Stimulated activated CD4-positive, alpha-beta T cell treated with anti-CD3 and anti-CD28 coated beads, Interleukin-4, amount 100 ng/mL, for 1 hour (primary cell): ENCODE measurements around the gene ARHGAP8.

Experiments
- DNase-seq: peaks from one replicate; pipeline ENCODE4 v3.0.0-alpha.2; 2020

ARHGAP8 gene

GRCh38 chr22:44752285-44753188 lies at the start of gene ARHGAP8:
ARHGAP8 (plus strand) TSS chr22:44752575; CDS start chr22:44786528, 33,953 bp downstream.
- no peak for DNase-seq

DNA sequence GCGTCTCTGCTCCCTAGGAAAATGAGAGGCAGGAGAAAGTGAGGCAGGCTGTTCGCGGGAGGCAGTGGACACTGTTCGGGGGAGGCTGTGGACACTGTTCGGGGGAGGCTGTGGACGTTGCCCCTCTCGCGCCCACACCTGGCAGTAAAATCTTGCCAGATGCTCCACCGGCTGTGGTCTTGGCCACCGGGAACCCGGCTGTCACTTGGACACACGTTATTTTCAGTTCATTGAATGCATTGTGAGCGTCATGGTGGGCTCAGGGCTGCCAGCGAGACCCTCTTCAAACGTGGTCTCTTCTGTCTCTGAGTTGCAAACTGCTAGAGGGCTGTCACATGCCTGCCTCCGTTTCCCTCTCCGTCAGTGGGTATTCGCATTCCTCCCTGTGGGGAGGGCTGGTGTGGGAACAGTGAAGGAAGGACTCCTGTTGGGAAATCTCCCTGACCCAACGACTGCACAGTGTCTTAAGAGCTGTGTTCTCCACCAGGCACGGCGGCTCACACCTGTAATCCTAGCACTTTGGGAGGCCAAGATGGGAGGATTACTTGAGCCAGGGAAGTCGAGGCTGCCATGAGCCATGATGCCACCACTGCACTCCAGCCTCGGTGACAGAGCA lies 49.0 kb upstream of the ARHGAP8 start:
- no peak for DNase-seq

GRCh38 chr22:44704159-44705021 lies 48.0 kb upstream of the ARHGAP8 start:
- no peak for DNase-seq

DNA sequence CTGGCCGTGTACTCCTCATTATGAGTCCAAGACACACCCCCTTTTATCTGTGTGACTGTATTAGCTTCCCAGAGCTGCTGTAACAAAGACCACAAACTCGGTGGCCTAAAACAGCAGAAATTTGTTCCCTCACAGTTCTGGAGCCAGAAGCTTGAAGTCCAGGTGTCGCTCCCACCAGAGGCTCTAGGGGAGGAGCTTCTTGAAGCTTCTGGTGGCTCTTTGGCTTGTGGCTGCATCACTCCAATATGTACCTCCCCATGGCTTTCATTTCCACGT lies 47.4 kb upstream of the ARHGAP8 start:
- DNase-seq, result no peak

- DNase-seq, result no peak
Observed at GRCh38 chr22:44706488-44706887, 45.9 kb upstream of the ARHGAP8 start.

- no peak for DNase-seq
Observed at GRCh38 chr22:44707178-44707577, 45.2 kb upstream of the ARHGAP8 start.

DNA sequence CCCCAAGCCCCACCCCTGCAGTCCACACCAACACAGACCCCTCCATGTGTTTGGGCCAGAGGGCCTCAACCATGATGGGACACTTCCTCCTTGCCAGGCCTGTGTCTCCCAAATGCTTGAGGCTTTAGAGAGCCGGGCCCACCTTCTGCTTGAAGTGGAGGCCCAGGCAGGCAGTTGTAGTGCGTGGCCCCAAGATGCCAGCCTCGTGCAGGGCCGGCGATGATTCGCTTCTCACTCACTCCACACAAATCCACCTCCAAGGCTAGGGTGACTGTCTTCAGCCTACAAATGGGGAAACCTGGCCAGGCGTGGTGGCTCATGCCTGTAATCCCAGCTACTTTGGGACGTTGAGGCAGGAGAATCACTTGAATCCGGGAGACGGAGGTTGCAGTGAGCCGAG lies 44.6 kb upstream of the ARHGAP8 start:
- DNase-seq, result no peak

DNA sequence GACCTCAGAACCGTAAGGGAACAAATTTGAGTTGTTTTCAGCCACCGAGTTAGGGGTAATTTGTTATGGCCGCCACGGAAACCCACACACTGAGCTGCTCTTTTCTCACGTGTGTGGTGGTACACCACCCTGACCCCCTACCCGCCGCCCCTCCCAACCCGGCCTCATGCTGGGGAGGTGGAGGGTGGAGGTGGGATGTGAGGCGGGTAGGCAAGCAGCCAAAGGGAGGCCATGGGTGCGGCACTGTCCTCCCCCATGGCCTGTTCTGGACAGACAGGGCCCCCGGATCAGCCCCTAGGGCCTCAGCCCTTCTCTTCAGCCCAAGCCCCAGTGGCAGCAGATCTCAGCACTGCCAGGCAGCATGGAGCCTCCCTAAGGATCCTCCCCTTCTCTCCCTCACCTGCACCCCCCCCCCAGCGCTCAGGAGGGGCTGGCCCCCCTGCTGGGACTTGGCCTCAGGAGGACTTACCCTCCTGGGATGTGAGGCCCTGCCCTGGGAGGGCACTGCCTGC lies 42.4 kb upstream of the ARHGAP8 start:
- no peak for DNase-seq

DNA sequence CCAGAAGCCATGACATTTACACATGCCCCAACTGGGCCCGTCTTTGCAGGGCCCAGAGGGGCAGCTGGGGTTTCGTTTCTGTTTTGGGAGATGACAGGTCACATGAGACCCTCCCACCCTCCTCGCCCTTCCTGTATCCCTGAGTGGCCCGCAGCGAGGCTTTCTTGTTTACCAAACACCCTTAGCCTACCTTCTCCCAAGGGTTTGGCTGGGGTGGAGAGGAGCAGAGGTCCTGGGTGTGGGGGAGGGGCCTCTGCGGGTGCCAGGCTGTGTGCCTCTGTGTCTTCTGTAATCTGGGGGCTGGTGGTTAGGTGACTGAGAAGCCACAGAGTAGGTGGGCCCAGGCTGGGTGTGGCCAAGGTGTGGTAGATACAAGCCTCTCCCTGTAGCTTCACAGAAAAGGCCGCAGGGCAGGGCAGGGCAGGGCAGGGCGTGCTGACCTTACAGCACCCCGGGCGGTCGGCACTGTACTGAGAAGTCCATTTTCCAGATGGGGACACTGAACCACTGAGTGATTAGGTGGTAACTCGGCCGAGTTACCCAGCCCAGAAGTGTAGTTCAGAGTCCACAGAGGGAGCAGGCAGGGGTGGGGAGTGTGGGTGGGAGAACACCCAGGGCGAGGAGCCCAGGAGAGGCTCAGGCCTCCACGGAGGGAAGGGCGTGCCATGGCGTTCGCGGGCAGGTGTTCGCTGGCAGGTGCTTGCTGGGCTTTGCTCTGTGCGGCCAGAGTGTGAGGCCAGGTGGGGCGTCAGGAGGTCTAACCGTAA lies 41.7 kb upstream of the ARHGAP8 start:
- DNase-seq, result no peak

- no peak for DNase-seq
Observed at GRCh38 chr22:44711241-44711560, 41.2 kb upstream of the ARHGAP8 start.

DNA sequence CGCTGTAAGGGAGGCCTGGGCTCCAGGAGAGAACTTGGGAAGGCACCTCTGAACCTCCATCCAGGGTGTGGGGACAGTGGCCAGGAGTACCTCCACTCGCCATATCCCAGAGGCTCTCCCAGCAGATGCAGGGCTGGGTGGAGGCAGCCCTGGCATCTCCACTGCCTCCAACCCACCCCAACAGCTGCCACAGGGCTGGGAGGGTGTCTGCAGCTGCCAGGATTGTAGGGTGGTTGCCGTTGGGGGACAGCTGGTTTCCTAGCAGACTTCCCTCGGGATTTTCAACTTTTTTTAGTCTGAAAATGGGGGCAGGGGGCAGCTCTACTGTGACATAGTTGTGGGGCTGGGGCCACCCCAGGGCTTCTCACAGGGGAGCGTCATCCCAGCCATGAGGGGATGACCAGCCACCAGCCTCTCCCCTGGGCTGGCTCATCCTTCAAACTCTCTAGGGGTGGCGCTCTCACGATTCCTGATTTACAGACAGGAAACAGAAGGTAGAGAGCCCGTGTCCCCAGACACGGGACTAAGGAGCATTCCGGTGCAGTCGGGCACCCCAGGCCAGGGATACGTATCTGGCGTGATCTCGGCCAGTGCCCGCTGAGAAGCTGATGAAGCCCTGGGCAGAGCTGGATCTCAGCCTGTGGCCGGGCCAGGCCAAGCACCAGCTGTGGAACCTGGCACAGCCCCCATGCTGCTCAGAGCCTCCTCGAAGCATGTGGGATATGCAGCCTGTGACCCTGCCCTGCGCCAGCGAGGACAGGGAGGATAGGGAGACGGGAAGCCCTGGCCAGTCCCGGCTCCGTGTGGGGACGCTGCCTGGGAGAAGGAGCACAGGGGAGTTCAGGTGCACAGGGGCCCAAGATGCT lies 40.5 kb upstream of the ARHGAP8 start:
- DNase-seq, result no peak

- no peak for DNase-seq
Observed at GRCh38 chr22:44712962-44713361, 39.4 kb upstream of the ARHGAP8 start.

DNA sequence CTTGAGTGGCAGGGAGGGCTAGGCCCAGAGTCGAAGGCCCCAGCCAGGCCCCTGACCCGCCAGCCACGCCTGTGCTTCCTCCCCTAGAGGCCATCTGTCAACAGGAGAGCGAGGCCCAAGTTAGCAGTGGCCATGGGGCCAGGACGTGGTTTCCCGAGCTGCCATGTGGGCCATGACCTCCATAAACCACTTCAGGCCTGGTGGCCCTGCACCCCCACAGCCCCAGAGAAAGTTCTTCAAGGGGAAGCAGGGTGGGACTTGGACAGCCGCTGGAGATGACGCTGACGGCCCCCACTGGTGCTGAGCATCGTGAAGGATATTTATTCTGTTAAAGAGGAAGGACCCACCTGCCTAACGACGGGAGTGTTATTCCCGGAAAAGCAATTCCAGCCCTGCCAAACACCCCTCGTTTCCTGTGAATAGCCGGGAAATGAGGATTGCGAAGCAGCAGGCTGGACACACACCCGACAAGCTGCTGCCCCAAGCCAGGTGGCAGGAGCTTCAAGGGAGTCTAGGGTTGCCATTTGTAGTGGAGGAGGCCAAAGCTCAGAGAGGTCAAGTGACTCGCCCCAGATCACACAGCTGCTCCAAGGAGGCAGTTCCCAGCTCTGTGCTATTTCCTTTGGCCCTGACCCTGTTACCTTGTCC lies 37.5 kb upstream of the ARHGAP8 start:
- no peak for DNase-seq

DNA sequence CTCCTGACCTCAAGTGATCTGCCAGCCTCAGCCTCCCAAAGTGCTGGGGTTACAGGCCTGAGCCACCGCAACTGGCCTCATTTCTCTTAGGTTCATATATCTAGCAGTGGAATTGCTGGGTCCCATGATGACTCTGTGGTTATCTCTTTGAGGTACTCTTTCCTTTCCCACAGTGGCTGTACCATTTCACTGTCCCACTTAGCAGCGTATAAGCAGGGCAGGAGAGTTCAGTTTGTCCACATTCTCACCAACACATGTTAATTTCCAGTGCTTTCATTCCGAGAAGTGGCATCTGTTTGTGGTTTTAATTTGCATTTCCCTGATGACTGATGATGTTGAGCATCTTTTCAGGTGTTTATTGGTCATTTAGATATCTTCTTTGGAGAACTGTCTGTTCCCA lies 34.0 kb upstream of the ARHGAP8 start:
- no peak for DNase-seq

GRCh38 chr22:44719586-44720368 lies 32.6 kb upstream of the ARHGAP8 start:
- no peak for DNase-seq

DNA sequence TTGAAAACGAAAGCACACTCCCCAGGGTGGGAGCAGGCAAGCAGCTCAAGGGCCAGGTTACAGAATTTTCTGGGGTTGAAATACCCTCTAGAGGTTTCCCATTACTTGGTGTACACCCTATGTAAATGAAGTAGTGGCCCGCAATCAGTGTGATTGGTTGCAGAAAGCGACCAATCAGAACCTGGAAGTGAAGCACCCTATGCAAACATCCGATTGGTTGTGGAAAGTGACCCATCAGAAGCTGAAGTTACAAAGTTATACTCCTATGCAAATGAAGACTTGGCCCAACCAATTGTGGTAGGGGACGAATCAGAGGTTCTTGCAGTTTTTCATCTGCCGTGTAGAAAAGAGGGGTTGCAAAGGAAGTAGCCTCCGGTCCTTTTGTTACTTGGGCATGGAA lies 31.2 kb upstream of the ARHGAP8 start:
- DNase-seq, result no peak

DNA sequence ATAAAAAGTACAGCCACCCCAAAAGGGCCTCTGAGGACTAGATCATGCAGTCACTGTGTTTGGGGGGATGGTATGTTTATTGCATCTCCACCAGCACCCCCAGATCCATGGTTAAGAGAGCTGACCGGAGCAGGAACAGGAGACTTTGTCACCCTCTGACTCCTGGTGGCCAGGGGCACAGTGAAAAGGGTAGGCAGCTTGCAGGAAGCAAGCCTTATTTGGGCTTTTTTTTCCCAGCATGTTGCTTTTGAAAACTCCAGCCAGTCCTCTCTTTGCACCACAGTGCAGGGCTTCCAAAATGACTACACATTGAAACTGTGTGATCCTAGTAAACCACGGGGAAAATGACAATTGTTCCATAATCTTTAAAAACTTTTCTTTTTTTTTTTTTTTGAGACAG lies 29.8 kb upstream of the ARHGAP8 start:
- DNase-seq, result no peak

- DNase-seq, result no peak
Observed at GRCh38 chr22:44723801-44724200, 28.6 kb upstream of the ARHGAP8 start.

GRCh38 chr22:44724416-44724815 lies 28.0 kb upstream of the ARHGAP8 start:
- no peak for DNase-seq

DNA sequence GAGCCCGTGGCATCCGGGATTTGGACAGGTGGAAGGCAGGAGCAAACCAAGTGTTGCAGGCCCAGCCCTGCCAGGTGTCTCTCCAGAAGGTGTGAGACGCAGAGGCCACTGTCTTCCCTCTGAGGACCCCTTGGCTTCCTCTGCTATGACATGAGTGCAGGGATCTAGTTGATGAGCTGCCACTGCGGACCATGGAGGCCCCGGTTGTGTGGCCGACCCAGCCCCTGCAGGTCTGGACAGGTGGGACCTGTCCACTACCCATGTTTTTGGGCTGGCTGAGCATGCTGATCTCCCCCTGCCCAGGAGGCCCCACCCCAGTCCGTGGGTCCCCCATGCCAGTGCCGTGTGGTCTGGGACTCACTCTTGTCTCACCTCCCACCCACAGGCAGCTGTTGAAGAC lies 27.5 kb upstream of the ARHGAP8 start:
- no peak for DNase-seq

DNA sequence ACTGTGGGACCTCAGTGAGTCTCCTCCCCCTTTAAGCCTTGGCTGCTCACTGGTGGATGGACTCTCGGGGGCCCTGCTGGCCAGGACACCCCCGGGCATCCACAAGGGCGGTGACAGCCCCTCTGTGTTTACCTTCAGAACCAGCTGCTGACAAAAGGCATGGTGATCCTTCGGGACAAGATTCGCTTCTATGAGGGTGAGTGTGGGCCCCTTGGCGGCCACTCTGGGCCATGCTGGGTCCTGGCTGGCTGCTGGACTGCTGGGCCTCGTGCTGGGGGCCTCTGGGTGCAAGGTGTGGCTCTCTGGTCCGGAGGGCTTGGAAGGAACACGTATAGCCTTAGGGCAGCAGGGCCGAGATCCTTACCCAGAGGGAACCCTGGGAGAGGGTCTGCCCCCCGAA lies 25.9 kb upstream of the ARHGAP8 start:
- DNase-seq, result no peak
